Measurements from ENCODE around the gene TMBIM6. TPM values are rescaled to one million over a fixed set of nuclear protein-coding genes. Genes with fewer than 3 reads are reported as not detected.
A peak's percentile ranks its signal among the peaks of the same experiment; 100 is the strongest.

The TMBIM6 gene
- total RNA-seq, 1 donor from 2014 or later, result 571 TPM

DNA sequence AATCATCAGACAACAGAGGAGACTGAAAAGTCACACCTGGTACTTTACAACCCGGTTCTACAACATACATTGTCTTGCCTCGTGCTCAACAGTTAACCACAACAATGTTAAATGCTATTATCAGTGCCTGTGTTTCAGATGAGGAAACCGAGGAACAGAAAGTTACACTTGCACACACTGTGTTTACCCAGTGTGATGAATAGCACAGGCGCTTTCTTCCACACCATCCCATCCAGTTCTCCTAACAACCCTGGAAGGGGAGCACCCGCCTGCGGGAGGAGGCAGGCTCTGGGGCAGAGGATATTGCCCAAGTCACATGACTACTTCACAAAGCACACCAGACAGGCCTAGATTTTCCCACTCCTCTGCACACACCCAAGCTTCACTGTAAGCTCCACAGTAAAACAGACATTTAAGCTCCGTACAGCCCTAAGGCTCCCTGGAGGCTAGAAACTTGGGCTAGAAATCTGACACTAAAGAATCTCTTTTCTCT is 65.0 kb downstream of the TMBIM6 start:
- Mint-ChIP-seq H3K4me3 (ENCODE audit: unreplicated experiment) (peak overlapping the region; percentile 42), H3K9me3 (ENCODE audit: unreplicated experiment) (no peaks in the 10 kb centered on the region), H3K27me3 (ENCODE audit: unreplicated experiment) (peaks cover 8% of the 10 kb centered on the region), H3K36me3 (ENCODE audit: low read depth, unreplicated experiment) (peaks cover 28% of the 10 kb centered on the region), H3K27ac (ENCODE audit: unreplicated experiment) (peak overlapping the region; percentile 57), H3K4me1 (ENCODE audit: unreplicated experiment) (peaks cover 50% of the 10 kb centered on the region)
- TF ChIP-seq, protein P1, sequence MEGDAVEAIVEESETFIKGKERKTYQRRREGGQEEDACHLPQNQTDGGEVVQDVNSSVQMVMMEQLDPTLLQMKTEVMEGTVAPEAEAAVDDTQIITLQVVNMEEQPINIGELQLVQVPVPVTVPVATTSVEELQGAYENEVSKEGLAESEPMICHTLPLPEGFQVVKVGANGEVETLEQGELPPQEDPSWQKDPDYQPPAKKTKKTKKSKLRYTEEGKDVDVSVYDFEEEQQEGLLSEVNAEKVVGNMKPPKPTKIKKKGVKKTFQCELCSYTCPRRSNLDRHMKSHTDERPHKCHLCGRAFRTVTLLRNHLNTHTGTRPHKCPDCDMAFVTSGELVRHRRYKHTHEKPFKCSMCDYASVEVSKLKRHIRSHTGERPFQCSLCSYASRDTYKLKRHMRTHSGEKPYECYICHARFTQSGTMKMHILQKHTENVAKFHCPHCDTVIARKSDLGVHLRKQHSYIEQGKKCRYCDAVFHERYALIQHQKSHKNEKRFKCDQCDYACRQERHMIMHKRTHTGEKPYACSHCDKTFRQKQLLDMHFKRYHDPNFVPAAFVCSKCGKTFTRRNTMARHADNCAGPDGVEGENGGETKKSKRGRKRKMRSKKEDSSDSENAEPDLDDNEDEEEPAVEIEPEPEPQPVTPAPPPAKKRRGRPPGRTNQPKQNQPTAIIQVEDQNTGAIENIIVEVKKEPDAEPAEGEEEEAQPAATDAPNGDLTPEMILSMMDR (IDR thresholded peaks at IDR 0.05; ENCODE audit: unreplicated experiment), result no peak
- DNase-seq (ENCODE audit: low spot score), result no peak

DNA sequence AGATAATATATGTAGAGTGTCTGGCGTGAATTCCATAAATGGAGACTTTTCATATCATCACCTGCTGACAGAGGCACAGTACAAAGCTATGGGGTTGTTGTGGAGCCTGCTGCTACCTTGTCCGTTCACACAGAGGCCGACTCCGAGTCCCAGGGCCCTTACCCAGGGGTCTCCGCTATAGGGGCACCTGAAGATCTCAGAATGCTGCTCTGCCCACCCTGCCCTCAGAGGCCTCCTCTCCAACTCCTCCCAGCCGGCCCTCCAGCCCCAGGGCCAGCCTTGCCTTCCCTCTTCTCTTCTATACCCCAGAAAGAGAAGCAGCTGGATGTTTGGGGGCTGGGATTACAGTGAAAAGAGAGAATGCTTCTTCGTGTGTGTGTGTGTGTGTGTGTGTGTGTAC is 65.5 kb downstream of the TMBIM6 start:
- Mint-ChIP-seq H3K9me3 (ENCODE audit: unreplicated experiment) (no peaks in the 10 kb centered on the region), H3K4me1 (ENCODE audit: unreplicated experiment) (peaks cover 55% of the 10 kb centered on the region), H3K27me3 (ENCODE audit: unreplicated experiment) (peaks cover 8% of the 10 kb centered on the region), H3K4me3 (ENCODE audit: unreplicated experiment) (no peak overlapping the region), H3K36me3 (ENCODE audit: low read depth, unreplicated experiment) (peaks cover 28% of the 10 kb centered on the region), H3K27ac (ENCODE audit: unreplicated experiment) (peak overlapping the region; percentile 42)
- DNase-seq (ENCODE audit: low spot score), result no peak
- TF ChIP-seq, protein P1 (IDR thresholded peaks at IDR 0.05; ENCODE audit: unreplicated experiment), result no peak

DNA sequence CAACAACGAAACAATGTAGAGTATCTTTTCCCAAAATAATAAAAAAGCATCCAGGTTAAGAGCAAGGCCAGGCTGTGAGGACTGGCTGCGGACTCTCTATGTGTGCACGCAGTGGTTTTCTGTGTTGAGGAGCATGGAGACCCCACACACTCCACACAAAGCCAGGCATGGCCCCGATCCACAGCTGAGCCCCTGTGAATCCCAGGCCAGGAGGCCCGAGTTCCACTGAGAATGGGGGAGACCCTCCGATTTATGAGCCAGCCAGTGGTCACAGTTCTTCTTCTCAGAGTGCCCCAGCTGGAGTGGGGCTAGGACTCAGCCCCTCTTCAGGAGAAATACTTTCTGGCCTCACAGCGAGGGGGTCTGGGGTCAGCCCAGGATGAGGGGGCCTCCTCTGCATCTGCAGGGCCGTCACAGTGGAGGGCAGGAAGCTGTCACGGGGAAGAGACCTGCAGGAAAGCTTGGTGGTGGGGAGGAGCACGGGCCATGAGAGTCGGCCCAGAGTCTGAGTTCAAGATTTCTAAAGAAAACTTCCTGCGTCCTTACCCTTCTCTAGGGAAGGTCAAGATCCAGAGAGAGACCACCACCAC is 66.7 kb downstream of the TMBIM6 start:
- peaks cover 26% of the 10 kb centered on the region for H3K36me3 Mint-ChIP-seq (ENCODE audit: low read depth, unreplicated experiment)
- no peaks in the 10 kb centered on the region for H3K9me3 Mint-ChIP-seq (ENCODE audit: unreplicated experiment)
- H3K4me1 Mint-ChIP-seq (ENCODE audit: unreplicated experiment), result peaks cover 59% of the 10 kb centered on the region
- TF ChIP-seq, protein P1 (IDR thresholded peaks at IDR 0.05; ENCODE audit: unreplicated experiment), result no peak
- peak overlapping the region; percentile 72 for H3K27ac Mint-ChIP-seq (ENCODE audit: unreplicated experiment)
- H3K4me3 Mint-ChIP-seq (ENCODE audit: unreplicated experiment), result peak overlapping the region; percentile 33
- H3K27me3 Mint-ChIP-seq (ENCODE audit: unreplicated experiment), result peaks cover 8% of the 10 kb centered on the region
- DNase-seq (ENCODE audit: low spot score), result no peak

DNA sequence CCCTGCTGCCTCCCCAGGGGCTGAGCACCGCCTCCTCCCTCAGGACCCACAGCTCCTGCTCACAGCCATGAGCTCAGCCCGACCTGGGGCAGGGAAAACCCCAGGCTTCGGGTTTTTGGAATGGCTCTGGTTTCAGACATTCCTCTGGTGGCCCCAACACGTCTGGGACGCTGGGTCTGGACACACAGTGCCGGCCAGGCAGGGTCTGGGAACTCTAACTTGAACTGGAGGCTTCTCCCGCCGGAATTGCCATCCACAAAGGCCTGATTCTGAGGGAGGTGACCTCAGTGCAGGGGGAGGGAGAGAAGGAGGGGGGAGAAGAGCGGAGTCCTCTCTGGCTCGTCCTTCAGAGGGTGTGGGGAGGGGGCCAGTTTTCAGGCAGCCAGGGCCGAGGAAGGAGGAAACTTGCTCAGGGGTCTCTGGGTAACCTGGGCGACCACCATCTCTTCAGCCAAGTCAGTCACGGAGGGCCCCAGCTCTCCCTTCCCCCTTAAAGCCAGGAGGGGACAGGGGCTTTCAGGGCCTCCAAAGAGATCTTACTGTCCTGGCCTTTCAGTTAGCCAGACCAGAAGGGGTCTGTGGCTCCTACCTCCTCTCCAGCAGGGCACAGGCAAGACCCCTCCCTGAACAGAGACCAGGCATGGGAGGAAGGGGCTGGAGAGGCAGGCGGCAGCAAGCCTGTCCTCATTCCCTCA is 67.5 kb downstream of the TMBIM6 start:
- H3K27ac Mint-ChIP-seq (ENCODE audit: unreplicated experiment), result peak overlapping the region; percentile 95
- H3K36me3 Mint-ChIP-seq (ENCODE audit: low read depth, unreplicated experiment), result peaks cover 24% of the 10 kb centered on the region
- H3K9me3 Mint-ChIP-seq (ENCODE audit: unreplicated experiment), result no peaks in the 10 kb centered on the region
- H3K4me1 Mint-ChIP-seq (ENCODE audit: unreplicated experiment), result peaks cover 59% of the 10 kb centered on the region
- TF ChIP-seq, protein P1 (IDR thresholded peaks at IDR 0.05; ENCODE audit: unreplicated experiment), result no peak
- H3K4me3 Mint-ChIP-seq (ENCODE audit: unreplicated experiment), result no peak overlapping the region
- DNase-seq (ENCODE audit: low spot score), result no peak
- H3K27me3 Mint-ChIP-seq (ENCODE audit: unreplicated experiment), result peaks cover 8% of the 10 kb centered on the region

DNA sequence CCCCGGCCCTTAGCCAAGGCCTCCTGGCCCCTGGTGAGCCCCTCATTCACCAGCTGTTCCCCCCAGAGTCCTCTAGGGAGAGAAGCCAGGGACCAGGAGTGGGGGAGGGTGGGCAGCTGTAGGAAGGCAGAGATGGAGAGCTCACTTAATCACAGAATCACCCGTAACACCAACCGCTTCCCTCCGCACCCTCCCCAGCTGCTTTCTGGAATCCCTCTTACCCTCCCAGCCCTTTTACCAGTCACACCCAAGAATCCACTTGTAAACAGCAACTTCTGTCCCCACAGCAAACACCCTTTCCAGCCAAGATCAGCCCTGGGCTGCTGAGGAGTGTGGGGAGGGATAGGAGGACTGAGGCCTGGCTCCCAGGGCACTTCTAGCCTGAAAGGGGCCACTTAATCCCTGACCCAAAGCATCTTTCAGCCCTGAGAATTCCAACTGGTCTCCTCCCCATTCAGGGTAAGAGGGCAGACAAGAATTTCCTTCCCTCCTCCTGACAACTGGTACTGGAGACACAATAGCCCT is 68.1 kb downstream of the TMBIM6 start:
- H3K36me3 Mint-ChIP-seq (ENCODE audit: low read depth, unreplicated experiment), result peaks cover 18% of the 10 kb centered on the region
- H3K27me3 Mint-ChIP-seq (ENCODE audit: unreplicated experiment), result peaks cover 8% of the 10 kb centered on the region
- peak overlapping the region; percentile 69 for H3K4me3 Mint-ChIP-seq (ENCODE audit: unreplicated experiment)
- peaks cover 59% of the 10 kb centered on the region for H3K4me1 Mint-ChIP-seq (ENCODE audit: unreplicated experiment)
- TF ChIP-seq, protein P1 (IDR thresholded peaks at IDR 0.05; ENCODE audit: unreplicated experiment), result no peak
- DNase-seq (ENCODE audit: low spot score), result no peak
- H3K9me3 Mint-ChIP-seq (ENCODE audit: unreplicated experiment), result no peaks in the 10 kb centered on the region
- H3K27ac Mint-ChIP-seq (ENCODE audit: unreplicated experiment), result peak overlapping the region; percentile 95

All from endothelial cell (in vitro differentiated cells).